ENCODE data around the gene AP1G2. TPM values are rescaled to one million over a fixed set of nuclear protein-coding genes. Genes with fewer than 3 reads are reported as not detected.

The AP1G2 gene
- polyA plus RNA-seq, 1 donor from 2014 or later: 127 TPM

- no peaks in the 10 kb centered on the region for H3K36me3 ChIP-seq (ENCODE audit: insufficient read depth, low read length)
- TF ChIP-seq MXI1 (conservative IDR thresholded peaks at IDR 0.05; ENCODE audit: poor library complexity, severe bottlenecking) (peak; percentile 70), SMC3 (conservative IDR thresholded peaks at IDR 0.05; ENCODE audit: poor library complexity) (peak; percentile 12)
- TF ChIP-seq, protein P1, sequence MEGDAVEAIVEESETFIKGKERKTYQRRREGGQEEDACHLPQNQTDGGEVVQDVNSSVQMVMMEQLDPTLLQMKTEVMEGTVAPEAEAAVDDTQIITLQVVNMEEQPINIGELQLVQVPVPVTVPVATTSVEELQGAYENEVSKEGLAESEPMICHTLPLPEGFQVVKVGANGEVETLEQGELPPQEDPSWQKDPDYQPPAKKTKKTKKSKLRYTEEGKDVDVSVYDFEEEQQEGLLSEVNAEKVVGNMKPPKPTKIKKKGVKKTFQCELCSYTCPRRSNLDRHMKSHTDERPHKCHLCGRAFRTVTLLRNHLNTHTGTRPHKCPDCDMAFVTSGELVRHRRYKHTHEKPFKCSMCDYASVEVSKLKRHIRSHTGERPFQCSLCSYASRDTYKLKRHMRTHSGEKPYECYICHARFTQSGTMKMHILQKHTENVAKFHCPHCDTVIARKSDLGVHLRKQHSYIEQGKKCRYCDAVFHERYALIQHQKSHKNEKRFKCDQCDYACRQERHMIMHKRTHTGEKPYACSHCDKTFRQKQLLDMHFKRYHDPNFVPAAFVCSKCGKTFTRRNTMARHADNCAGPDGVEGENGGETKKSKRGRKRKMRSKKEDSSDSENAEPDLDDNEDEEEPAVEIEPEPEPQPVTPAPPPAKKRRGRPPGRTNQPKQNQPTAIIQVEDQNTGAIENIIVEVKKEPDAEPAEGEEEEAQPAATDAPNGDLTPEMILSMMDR (IDR thresholded peaks at IDR 0.05; ENCODE audit: poor library complexity, severe bottlenecking): no peak
- no peaks in the 10 kb centered on the region for H3K27me3 ChIP-seq (ENCODE audit: insufficient read depth, low read depth, low read length)
- no peaks in the 10 kb centered on the region for H4K20me1 ChIP-seq (ENCODE audit: insufficient read depth)
- H3K4me3 ChIP-seq (ENCODE audit: low read length): peak overlapping the region; percentile 89
- peak overlapping the region; percentile 100 for H3K9ac ChIP-seq (ENCODE audit: low read length)
- H3F3A ChIP-seq (ENCODE audit: insufficient read depth, low read length, poor library complexity, severe bottlenecking): peaks cover 4% of the 10 kb centered on the region
- H3K9me3 ChIP-seq (ENCODE audit: low read length): no peaks in the 10 kb centered on the region
- peak overlapping the region; percentile 31 for H2AFZ ChIP-seq (ENCODE audit: low read depth, low read length)
- no peaks in the 10 kb centered on the region for H3K9me2 ChIP-seq (ENCODE audit: insufficient read depth, low read length)
- H3K79me2 ChIP-seq (replicated peaks; ENCODE audit: insufficient read depth, low read length): peaks cover 49% of the 10 kb centered on the region
- peak overlapping the region; percentile 98 for H3K4me2 ChIP-seq (ENCODE audit: low read length)
- H3K27ac ChIP-seq (ENCODE audit: low read length): peak overlapping the region; percentile 100
Observed at GRCh38 chr14:23550131-23550811, 17.3 kb downstream of the AP1G2 start.

DNA sequence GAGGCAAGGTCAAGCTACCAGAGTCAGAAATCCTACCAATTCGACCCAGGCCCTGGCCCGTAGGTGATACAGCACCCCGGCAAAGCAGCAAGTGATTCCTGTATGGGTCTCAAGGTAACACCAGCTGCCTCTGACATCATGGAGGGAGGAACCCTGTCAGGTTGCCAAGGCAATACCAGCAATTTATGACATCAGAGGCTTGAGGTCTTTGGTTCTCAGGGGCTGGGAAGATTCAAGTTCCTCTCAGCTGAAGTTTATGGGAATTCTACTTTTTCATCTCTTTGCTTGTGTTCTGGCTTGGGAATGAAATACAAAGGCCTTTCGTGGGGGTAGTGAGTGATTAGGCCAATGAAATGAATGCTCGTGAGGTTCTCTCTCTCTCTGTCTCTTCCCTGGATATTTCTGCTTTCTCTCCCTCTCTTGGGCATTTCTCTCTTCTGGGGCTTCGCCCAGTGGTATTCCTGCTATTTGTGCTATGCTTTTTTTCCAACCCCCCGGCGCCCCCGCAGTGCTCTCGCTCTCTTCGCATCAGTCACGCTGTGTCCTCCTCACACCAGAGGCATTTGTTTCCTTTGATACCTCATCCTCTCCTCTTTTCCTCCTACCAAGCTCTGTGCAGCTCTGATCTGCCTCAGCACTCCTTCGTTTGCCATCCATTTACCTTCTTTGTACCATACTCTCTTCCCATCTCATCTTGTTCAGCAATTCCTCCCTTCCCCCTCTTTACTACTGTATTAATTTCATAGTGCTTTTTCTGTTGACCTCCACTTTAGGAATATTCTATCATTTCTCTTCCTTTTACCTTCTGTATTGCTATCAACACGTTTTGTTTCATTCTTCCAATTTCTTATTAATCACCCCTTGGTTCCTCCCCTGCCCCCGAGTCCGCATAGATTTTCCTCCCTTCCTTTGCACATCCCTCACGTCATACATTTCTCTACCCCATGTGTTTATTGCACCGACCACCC is 19.0 kb downstream of the AP1G2 start:
- Histone ChIP-seq H3K9me2 (ENCODE audit: insufficient read depth, low read length) (no peaks in the 10 kb centered on the region), H3K4me3 (ENCODE audit: low read length) (peak overlapping the region; percentile 89), H3K36me3 (ENCODE audit: insufficient read depth, low read length) (peaks cover 1% of the 10 kb centered on the region), H3K79me2 (replicated peaks; ENCODE audit: insufficient read depth, low read length) (peaks cover 56% of the 10 kb centered on the region), H3F3A (ENCODE audit: insufficient read depth, low read length, poor library complexity, severe bottlenecking) (peaks cover 4% of the 10 kb centered on the region), H3K27ac (ENCODE audit: low read length) (peak overlapping the region; percentile 100), H3K4me2 (ENCODE audit: low read length) (peak overlapping the region; percentile 98), H4K20me1 (ENCODE audit: insufficient read depth) (no peaks in the 10 kb centered on the region), H3K27me3 (ENCODE audit: insufficient read depth, low read depth, low read length) (no peaks in the 10 kb centered on the region), H3K9me3 (ENCODE audit: low read length) (no peaks in the 10 kb centered on the region), H2AFZ (ENCODE audit: low read depth, low read length) (no peak overlapping the region), H3K9ac (ENCODE audit: low read length) (peak overlapping the region; percentile 100)
- TF ChIP-seq POLR2AphosphoS5 (IDR thresholded peaks at IDR 0.05): peak; percentile 24
- no peak for TF ChIP-seq EZH2 (IDR thresholded peaks at IDR 0.05; ENCODE audit: borderline replicate concordance, insufficient read depth, low read length, poor library complexity, severe bottlenecking)

- peak overlapping the region; percentile 100 for H3K27ac ChIP-seq (ENCODE audit: low read length)
- no peak overlapping the region for H2AFZ ChIP-seq (ENCODE audit: low read depth, low read length)
- peak overlapping the region; percentile 100 for H3K9ac ChIP-seq (ENCODE audit: low read length)
- H3K79me2 ChIP-seq (replicated peaks; ENCODE audit: insufficient read depth, low read length): peaks cover 61% of the 10 kb centered on the region
- H3K36me3 ChIP-seq (ENCODE audit: insufficient read depth, low read length): peaks cover 5% of the 10 kb centered on the region
- H3K27me3 ChIP-seq (ENCODE audit: insufficient read depth, low read depth, low read length): no peaks in the 10 kb centered on the region
- H3F3A ChIP-seq (ENCODE audit: insufficient read depth, low read length, poor library complexity, severe bottlenecking): peaks cover 4% of the 10 kb centered on the region
- H3K4me2 ChIP-seq (ENCODE audit: low read length): peak overlapping the region; percentile 98
- H3K9me3 ChIP-seq (ENCODE audit: low read length): no peaks in the 10 kb centered on the region
- no peaks in the 10 kb centered on the region for H3K9me2 ChIP-seq (ENCODE audit: insufficient read depth, low read length)
- H4K20me1 ChIP-seq (ENCODE audit: insufficient read depth): no peaks in the 10 kb centered on the region
- TF ChIP-seq SMC3 (conservative IDR thresholded peaks at IDR 0.05; ENCODE audit: poor library complexity): no peak
- TF ChIP-seq, protein P1 (IDR thresholded peaks at IDR 0.05; ENCODE audit: poor library complexity, severe bottlenecking): no peak
- no peak for TF ChIP-seq EZH2 (IDR thresholded peaks at IDR 0.05; ENCODE audit: borderline replicate concordance, insufficient read depth, low read length, poor library complexity, severe bottlenecking)
- no peak for TF ChIP-seq MXI1 (conservative IDR thresholded peaks at IDR 0.05; ENCODE audit: poor library complexity, severe bottlenecking)
- TF ChIP-seq RAD21 (conservative IDR thresholded peaks at IDR 0.05): no peak
- TF ChIP-seq EP300 (conservative IDR thresholded peaks at IDR 0.05; ENCODE audit: poor library complexity, severe bottlenecking): no peak
- TF ChIP-seq TAF1 (IDR thresholded peaks at IDR 0.05; ENCODE audit: low read depth): no peak
- no peak for TF ChIP-seq POLR2AphosphoS5 (IDR thresholded peaks at IDR 0.05)
- TF ChIP-seq, protein P2, sequence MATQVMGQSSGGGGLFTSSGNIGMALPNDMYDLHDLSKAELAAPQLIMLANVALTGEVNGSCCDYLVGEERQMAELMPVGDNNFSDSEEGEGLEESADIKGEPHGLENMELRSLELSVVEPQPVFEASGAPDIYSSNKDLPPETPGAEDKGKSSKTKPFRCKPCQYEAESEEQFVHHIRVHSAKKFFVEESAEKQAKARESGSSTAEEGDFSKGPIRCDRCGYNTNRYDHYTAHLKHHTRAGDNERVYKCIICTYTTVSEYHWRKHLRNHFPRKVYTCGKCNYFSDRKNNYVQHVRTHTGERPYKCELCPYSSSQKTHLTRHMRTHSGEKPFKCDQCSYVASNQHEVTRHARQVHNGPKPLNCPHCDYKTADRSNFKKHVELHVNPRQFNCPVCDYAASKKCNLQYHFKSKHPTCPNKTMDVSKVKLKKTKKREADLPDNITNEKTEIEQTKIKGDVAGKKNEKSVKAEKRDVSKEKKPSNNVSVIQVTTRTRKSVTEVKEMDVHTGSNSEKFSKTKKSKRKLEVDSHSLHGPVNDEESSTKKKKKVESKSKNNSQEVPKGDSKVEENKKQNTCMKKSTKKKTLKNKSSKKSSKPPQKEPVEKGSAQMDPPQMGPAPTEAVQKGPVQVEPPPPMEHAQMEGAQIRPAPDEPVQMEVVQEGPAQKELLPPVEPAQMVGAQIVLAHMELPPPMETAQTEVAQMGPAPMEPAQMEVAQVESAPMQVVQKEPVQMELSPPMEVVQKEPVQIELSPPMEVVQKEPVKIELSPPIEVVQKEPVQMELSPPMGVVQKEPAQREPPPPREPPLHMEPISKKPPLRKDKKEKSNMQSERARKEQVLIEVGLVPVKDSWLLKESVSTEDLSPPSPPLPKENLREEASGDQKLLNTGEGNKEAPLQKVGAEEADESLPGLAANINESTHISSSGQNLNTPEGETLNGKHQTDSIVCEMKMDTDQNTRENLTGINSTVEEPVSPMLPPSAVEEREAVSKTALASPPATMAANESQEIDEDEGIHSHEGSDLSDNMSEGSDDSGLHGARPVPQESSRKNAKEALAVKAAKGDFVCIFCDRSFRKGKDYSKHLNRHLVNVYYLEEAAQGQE (IDR thresholded peaks at IDR 0.05; ENCODE audit: borderline replicate concordance): no peak
- peak overlapping the region; percentile 89 for H3K4me3 ChIP-seq (ENCODE audit: low read length)
Observed at GRCh38 chr14:23547924-23548323, 19.7 kb downstream of the AP1G2 start.
